Medulla oblongata (tissue), 1 donor: ENCODE results near the gene PPT2.
"Not testable (repeated sequence)": the region's sequence is repeated elsewhere in the genome, so short reads cannot be mapped to it uniquely, and the experiment has no call there.

Source experiments
- DNase-seq: peaks from one replicate; pipeline ENCODE4 v3.0.0-alpha.2; 2015; ENCODE audit errors: extremely low spot score

The PPT2 gene

GRCh38 chr6:32189069-32189741 lies 35.3 kb downstream of the PPT2 start:
- no peak for DNase-seq

GRCh38 chr6:32189742-32190053 lies 35.8 kb downstream of the PPT2 start:
- no peak for DNase-seq

GRCh38 chr6:32190054-32190851 lies 36.3 kb downstream of the PPT2 start, which contains the start of gene PBX2:
PBX2 (minus strand) TSS chr6:32190202; CDS start chr6:32189915, 287 bp downstream.
- peak; percentile 96 for DNase-seq

- no peak for DNase-seq
Measured at GRCh38 chr6:32190911-32191677, 37.2 kb downstream of the PPT2 start.

- no peak for DNase-seq
Measured at GRCh38 chr6:32191696-32192607, 38.0 kb downstream of the PPT2 start.

GRCh38 chr6:32192608-32193039 lies 38.7 kb downstream of the PPT2 start, which contains the start of gene GPSM3:
GPSM3 (minus strand) TSS chr6:32192643; CDS start chr6:32192513, 130 bp downstream.
- peak; percentile 48 for DNase-seq

- DNase-seq = not testable (repeated sequence)
Measured at GRCh38 chr6:32193096-32193495, 39.2 kb downstream of the PPT2 start.

GRCh38 chr6:32194388-32194787 lies 40.4 kb downstream of the PPT2 start:
- no peak for DNase-seq

- peak; percentile 80 for DNase-seq
Measured at GRCh38 chr6:32194825-32195651, 41.1 kb downstream of the PPT2 start.

- peak; percentile 100 for DNase-seq
Measured at GRCh38 chr6:32195652-32195901, 41.6 kb downstream of the PPT2 start.

- DNase-seq = peak; percentile 97
Measured at GRCh38 chr6:32195902-32196681, 42.2 kb downstream of the PPT2 start.

GRCh38 chr6:32196682-32197616 lies 43.0 kb downstream of the PPT2 start:
- DNase-seq = peak; percentile 54

- no peak for DNase-seq
Measured at GRCh38 chr6:32198345-32198696, 44.4 kb downstream of the PPT2 start.

GRCh38 chr6:32198866-32199265 lies 44.9 kb downstream of the PPT2 start:
- no peak for DNase-seq

- DNase-seq = no peak
Measured at GRCh38 chr6:32200711-32201475, 47.0 kb downstream of the PPT2 start.

GRCh38 chr6:32202186-32202585 lies 48.2 kb downstream of the PPT2 start:
- DNase-seq = no peak

- DNase-seq = no peak
Measured at GRCh38 chr6:32203426-32204267, 49.7 kb downstream of the PPT2 start.
